Right lobe of liver (tissue), 6 donors: ENCODE data around the gene WDR48. TPM values are rescaled to one million over a fixed set of nuclear protein-coding genes. Genes with fewer than 3 reads are reported as not detected.

ENCODE experiments used
- ATAC-seq, 4 donors: fragments of 200-7000 bp; cut with Tn5 transposase; one replicate each; pipeline ENCODE4 v1.9.1; 2020; ENCODE audit warnings: mild to moderate bottlenecking in 4 of 4, moderate library complexity in 4 of 4
- DNase-seq, 3 donors: peaks; one replicate each; pipeline ENCODE4 v3.0.0-alpha.2; 2020
- H3K27ac ChIP-seq, 3 donors: fragments of 200-600 bp; one replicate each; pipeline ENCODE4 v1.8.0; 2022
- H3K27me3 ChIP-seq, 2 donors: fragments of 200-600 bp; one replicate each; pipeline ENCODE4 v1.8.0; 2022
- H3K36me3 ChIP-seq, 4 donors: fragments of 200-600 bp; sonication (generic) in 1 of 4; one replicate each; pipeline versions ENCODE4 v1.5.1 to v1.8.0; 2017 to 2022; ENCODE audit warnings: control low read depth in 1 of 4
- H3K4me1 ChIP-seq, 4 donors: fragments of 200-600 bp; sonication (generic) in 1 of 4; one replicate each; pipeline versions ENCODE4 v1.5.1 to v1.8.0; 2017 to 2022; ENCODE audit warnings: control low read depth in 1 of 4
- H3K4me3 ChIP-seq, 3 donors: fragments of 200-600 bp; one replicate each; pipeline ENCODE4 v1.8.0; 2022
- H3K9me3 ChIP-seq, 4 donors: fragments of 200-600 bp; sonication (generic) in 1 of 4; one replicate each; pipeline versions ENCODE4 v1.5.1 to v1.8.0; 2017 to 2022; ENCODE audit warnings: control low read depth in 1 of 4
- CTCF ChIP-seq, 4 donors: fragments of 200-600 bp in 3 of 4; fragments of 450-650 bp in 1 of 4; IDR thresholded peaks; one replicate each; pipeline versions ENCODE4 v1.5.1 to v1.8.0; 2016 to 2022; ENCODE audit warnings: antibody characterized with exemption in 4 of 4, mild to moderate bottlenecking in 2 of 4
- POLR2A ChIP-seq: fragments of 450-650 bp; IDR thresholded peaks from one replicate; pipeline ENCODE4 v1.6.1; 2017; ENCODE audit warnings: antibody characterized with exemption, mild to moderate bottlenecking
- WGBS: methylation state at CpG from one replicate; pipeline ENCODE4 v1.1.6; 2018; ENCODE audit warnings: low coverage, low lambda C conversion rate; ENCODE audit not compliant: insufficient coverage; ENCODE audit errors: missing lambda C conversion rate; 5-methylcytosine and 5-hydroxymethylcytosine counted together
- intact Hi-C, 2 donors: fragments of 100-400 bp; cut with DNase I; formaldehyde crosslinking; loops; one replicate each; pipeline versions ENCODE4 v1.11.2 to v1.14.1; 2022
- total RNA-seq, 6 experiments: library from RNA; depleted of rRNA in 2 of 6; stranded (reverse); fragments of >200 nt in 2 of 6; fragmentation: NEBNext Ultra II Directional in 3 of 6; extraction: Animal tissue kit (Norgen Biotek cat#: 25700) in 3 of 6; gene quantifications; one replicate each; pipeline versions ENCODE4 v1.1.0 to v1.2.4, GENCODE V29; 2016 to 2023
- donor health status: DM: no; HTN: yes; CAD: no.
- donor health status: DM: no; HTN: no; CAD: no.
- donor health status: DM: no; HTN: no; CAD: no.
- donor health status: DM: no; HTN: yes; CAD: no.
- donor health status: DM: no; HTN: yes; CAD: no.

WDR48 gene
- total RNA-seq, 6 experiments from 2014 or later, result 11.3 to 21.9 (median 18.3) TPM

- TF ChIP-seq CTCF (IDR thresholded peaks at IDR 0.05), result no peak
- TF ChIP-seq POLR2A, result no peak
- Histone ChIP-seq H3K27me3 (no peaks in the 10 kb centered on the region), H3K4me3 (no peak overlapping the region), H3K36me3 (peaks cover 19 to 28% (median 21%) of the 10 kb centered on the region in 4 donors), H3K4me1 (peaks cover 0 to 24% (median 9%) of the 10 kb centered on the region in 4 donors), H3K27ac (no peak overlapping the region), H3K9me3 (no peaks in the 10 kb centered on the region)
- ATAC-seq, result no peak
- no peak for DNase-seq
- WGBS, result 71% methylated on average over 1 of the region's 2 CpGs
- intact Hi-C loops, result no loop called here
These were observed 87.6 kb downstream of the WDR48 start for GRCh38 chr3:39139442-39139841.

GRCh38 chr3:39140341-39140971, 88.6 kb downstream of the WDR48 start:
- ATAC-seq, result no peak
- no peaks in the 10 kb centered on the region for H3K27me3 ChIP-seq
- H3K36me3 ChIP-seq, result peaks cover 26 to 38% (median 30%) of the 10 kb centered on the region in 4 donors
- 95% methylated on average over 2 of the region's 2 CpGs for WGBS
- no peak overlapping the region for H3K4me3 ChIP-seq
- intact Hi-C loops, result no loop called here
- DNase-seq, result peak in 1 of 3 donors; percentile 25
- no peaks in the 10 kb centered on the region for H3K9me3 ChIP-seq
- peak overlapping the region in 1 of 3 donors; percentile 18 for H3K27ac ChIP-seq
- peaks cover 0 to 24% (median 9%) of the 10 kb centered on the region in 4 donors for H3K4me1 ChIP-seq
- TF ChIP-seq POLR2A (no peak), CTCF (IDR thresholded peaks at IDR 0.05) (no peak)

- no peaks in the 10 kb centered on the region for H3K27me3 ChIP-seq
- peaks cover 0 to 30% (median 14%) of the 10 kb centered on the region in 4 donors for H3K4me1 ChIP-seq
- no peaks in the 10 kb centered on the region for H3K9me3 ChIP-seq
- H3K36me3 ChIP-seq, result peaks cover 26 to 47% (median 36%) of the 10 kb centered on the region in 4 donors
- WGBS, result 33% methylated on average over 1 of the region's 4 CpGs
- peak overlapping the region in 1 of 3 donors; percentile 18 for H3K27ac ChIP-seq
- H3K4me3 ChIP-seq, result no peak overlapping the region
- ATAC-seq, result peak; percentile 9 to 35 (median 19)
- intact Hi-C loops, result no loop called here
- TF ChIP-seq CTCF (IDR thresholded peaks at IDR 0.05), result no peak
- peak; percentile 43 for TF ChIP-seq POLR2A
- peak; percentile 66 to 76 (median 66) for DNase-seq
These were observed 89.6 kb downstream of the WDR48 start for GRCh38 chr3:39141171-39141995.

- Histone ChIP-seq H3K27me3 (no peaks in the 10 kb centered on the region), H3K9me3 (no peaks in the 10 kb centered on the region), H3K4me3 (no peak overlapping the region), H3K27ac (no peak overlapping the region), H3K4me1 (peaks cover 0 to 34% (median 15%) of the 10 kb centered on the region in 4 donors), H3K36me3 (peaks cover 26 to 49% (median 36%) of the 10 kb centered on the region in 4 donors)
- peak; percentile 9 for TF ChIP-seq POLR2A
- no peak for TF ChIP-seq CTCF (IDR thresholded peaks at IDR 0.05)
- ATAC-seq, result peak; percentile 1 to 10 (median 2)
- intact Hi-C loops, result no loop called here
- DNase-seq, result no peak
- 26% methylated on average over 5 of the region's 5 CpGs for WGBS
These were observed 90.3 kb downstream of the WDR48 start for GRCh38 chr3:39142067-39142466.
